Vagina (tissue), 2 donors: Measurements from ENCODE around the gene RBFOX1.

ENCODE experiments used
- POLR2A ChIP-seq, 2 donors: fragments of 450-650 bp; IDR thresholded peaks; one replicate each; pipeline ENCODE4 v1.6.1; 2017; ENCODE audit warnings: antibody characterized with exemption in 2 of 2, mild to moderate bottlenecking in 2 of 2, moderate library complexity in 2 of 2
- TF ChIP-seq, protein P1 (sequence below), 3 experiments: fragments of 450-650 bp in 2 of 3; fragments of 200-600 bp in 1 of 3; sonication (generic) in 1 of 3; IDR thresholded peaks; one replicate each; pipeline ENCODE4 v1.5.1; 2017 to 2019; ENCODE audit warnings: antibody characterized with exemption in 3 of 3, mild to moderate bottlenecking in 2 of 3, moderate library complexity in 2 of 3

DNA sequence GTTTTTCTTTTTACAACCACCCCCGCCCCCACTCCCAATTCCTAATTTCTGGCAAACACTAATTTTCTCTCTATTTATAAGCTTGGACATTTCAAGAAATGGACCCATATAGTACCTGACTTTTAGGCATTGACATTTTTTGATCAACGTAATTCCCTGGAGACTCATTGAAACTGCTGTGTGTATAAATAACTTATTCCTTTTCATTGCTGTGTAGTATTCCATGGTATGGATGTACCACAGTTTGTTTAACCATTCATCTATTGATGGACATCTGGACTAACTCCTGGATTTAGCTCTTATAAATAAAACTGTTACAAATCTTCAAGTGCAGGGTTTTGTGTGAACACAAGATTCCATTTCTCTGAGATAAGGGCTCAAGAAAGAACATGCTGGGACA, 47.1 kb upstream of the RBFOX1 start:
- TF ChIP-seq, protein P1, sequence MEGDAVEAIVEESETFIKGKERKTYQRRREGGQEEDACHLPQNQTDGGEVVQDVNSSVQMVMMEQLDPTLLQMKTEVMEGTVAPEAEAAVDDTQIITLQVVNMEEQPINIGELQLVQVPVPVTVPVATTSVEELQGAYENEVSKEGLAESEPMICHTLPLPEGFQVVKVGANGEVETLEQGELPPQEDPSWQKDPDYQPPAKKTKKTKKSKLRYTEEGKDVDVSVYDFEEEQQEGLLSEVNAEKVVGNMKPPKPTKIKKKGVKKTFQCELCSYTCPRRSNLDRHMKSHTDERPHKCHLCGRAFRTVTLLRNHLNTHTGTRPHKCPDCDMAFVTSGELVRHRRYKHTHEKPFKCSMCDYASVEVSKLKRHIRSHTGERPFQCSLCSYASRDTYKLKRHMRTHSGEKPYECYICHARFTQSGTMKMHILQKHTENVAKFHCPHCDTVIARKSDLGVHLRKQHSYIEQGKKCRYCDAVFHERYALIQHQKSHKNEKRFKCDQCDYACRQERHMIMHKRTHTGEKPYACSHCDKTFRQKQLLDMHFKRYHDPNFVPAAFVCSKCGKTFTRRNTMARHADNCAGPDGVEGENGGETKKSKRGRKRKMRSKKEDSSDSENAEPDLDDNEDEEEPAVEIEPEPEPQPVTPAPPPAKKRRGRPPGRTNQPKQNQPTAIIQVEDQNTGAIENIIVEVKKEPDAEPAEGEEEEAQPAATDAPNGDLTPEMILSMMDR (IDR thresholded peaks at IDR 0.05), result no peak
- TF ChIP-seq POLR2A (IDR thresholded peaks at IDR 0.05), result no peak
